Keratinocyte (primary cell): Measurements from ENCODE around the gene CHRD. TPM values are rescaled to one million over a fixed set of nuclear protein-coding genes. Genes with fewer than 3 reads are reported as not detected.

Experiments used
- DNase-seq: peaks from one replicate; pipeline ENCODE4 v3.0.0-alpha.2; 2011; ENCODE audit warnings: low read depth, missing footprints, low spot score
- FAIRE-seq: peaks from 2 replicates; lab custom pipeline; 2011; peaks lifted over from hg19 to GRCh38; lab: Jason Lieb, UNC
- H2AFZ ChIP-seq: 2 replicates; pipeline ENCODE4 v1.6.0; 2012; ENCODE audit warnings: low read length, control low read depth, inconsistent platforms; ENCODE audit not compliant: control insufficient read depth
- H3K27ac ChIP-seq: 2 replicates; pipeline ENCODE4 v1.5.1; 2011; ENCODE audit warnings: low read length; ENCODE audit not compliant: control insufficient read depth, insufficient read depth
- H3K27me3 ChIP-seq: 3 replicates; pipeline ENCODE4 v1.6.0; 2011; ENCODE audit warnings: low read length; ENCODE audit not compliant: control insufficient read depth, insufficient read depth; ENCODE audit errors: extremely low read depth
- H3K36me3 ChIP-seq, 2 experiments: 2 replicates in 1 of 2; 3 replicates in 1 of 2; pipeline ENCODE4 v1.5.1; 2011; ENCODE audit warnings: low read length in 2 of 2, mild to moderate bottlenecking in 1 of 2; ENCODE audit not compliant: control insufficient read depth in 2 of 2, insufficient read depth in 2 of 2; ENCODE audit errors: extremely low read depth in 1 of 2
- H3K4me1 ChIP-seq: 3 replicates; pipeline ENCODE4 v1.5.1; 2011; ENCODE audit warnings: low read length; ENCODE audit not compliant: control insufficient read depth, insufficient read depth; ENCODE audit errors: extremely low read depth
- H3K4me2 ChIP-seq: 3 replicates; pipeline ENCODE4 v1.6.0; 2011; ENCODE audit warnings: low read depth, low read length; ENCODE audit not compliant: control insufficient read depth, insufficient read depth; ENCODE audit errors: extremely low read depth
- H3K4me3 ChIP-seq, 3 experiments: fragments of 200-600 bp in 1 of 3; sonication (generic) in 1 of 3; 2 replicates in 2 of 3; 3 replicates in 1 of 3; pipeline ENCODE4 v1.5.1; 2011 to 2016; ENCODE audit warnings: low read length in 3 of 3, mild to moderate bottlenecking in 3 of 3, control low read depth in 2 of 3, inconsistent platforms in 1 of 3, low read depth in 1 of 3, mixed read lengths in 1 of 3, mixed run types in 1 of 3, moderate library complexity in 1 of 3; ENCODE audit not compliant: control insufficient read depth in 2 of 3, insufficient read depth in 2 of 3; ENCODE audit errors: extremely low read depth in 1 of 3
- H3K79me2 ChIP-seq: 2 replicates; pipeline ENCODE4 v1.6.0; 2012; ENCODE audit warnings: low read length; ENCODE audit not compliant: control insufficient read depth, insufficient read depth
- H3K9ac ChIP-seq: 3 replicates; pipeline ENCODE4 v1.6.0; 2011; ENCODE audit warnings: low read length; ENCODE audit not compliant: control insufficient read depth, insufficient read depth; ENCODE audit errors: extremely low read depth
- H3K9me1 ChIP-seq: 3 replicates; pipeline ENCODE4 v1.6.0; 2011; ENCODE audit warnings: low read length; ENCODE audit not compliant: control insufficient read depth, insufficient read depth; ENCODE audit errors: extremely low read depth
- H3K9me3 ChIP-seq: 2 replicates; pipeline ENCODE4 v1.5.1; 2012; ENCODE audit warnings: low read depth, low read length; ENCODE audit not compliant: control insufficient read depth
- H4K20me1 ChIP-seq: 3 replicates; pipeline ENCODE4 v1.6.0; 2011; ENCODE audit warnings: low read length; ENCODE audit not compliant: control insufficient read depth, insufficient read depth; ENCODE audit errors: extremely low read depth
- EZH2 ChIP-seq: IDR thresholded peaks from one replicate; pipeline ENCODE4 v1.6.1; 2012; ENCODE audit warnings: inconsistent platforms, mild to moderate bottlenecking, low read length, moderate library complexity
- dilution Hi-C: fragments of 300-500 bp; cut with MboI; formaldehyde crosslinking; loops from one replicate; pipeline ENCODE4 v1.7.0; 2020; ENCODE audit warnings: low sequenced_read_pairs; ENCODE audit not compliant: extremely low pct_ligation_motif_present
- polyA plus RNA-seq, 5 experiments: library from polyadenylated mRNA; depleted of rRNA in 3 of 5; stranded (reverse) in 3 of 5; stranded (forward) in 1 of 5; unstranded in 1 of 5; fragments of >200 nt; gene quantifications; 1 replicate in 1 of 5; 2 replicates in 3 of 5; 3 replicates in 1 of 5; pipeline versions ENCODE4 v1.2.1 to v1.2.3, GENCODE V29; 2011 to 2012; ENCODE audit warnings: missing spikeins in 2 of 5, low read depth in 1 of 5, low replicate concordance in 1 of 5
- TF ChIP-seq, protein P1 (sequence below), 3 experiments: IDR thresholded peaks in 1 of 3; conservative IDR thresholded peaks in 1 of 3; optimal IDR thresholded peaks in 1 of 3; 2 replicates in 2 of 3; 3 replicates in 1 of 3; pipeline versions ENCODE3 to v1.5.1; 2011; ENCODE audit warnings: low read length in 3 of 3, mild to moderate bottlenecking in 3 of 3, moderate library complexity in 2 of 3, control low read depth in 1 of 3, inconsistent platforms in 1 of 3; ENCODE audit not compliant: insufficient read depth in 2 of 3; ENCODE audit errors: extremely low read depth in 1 of 3

CHRD gene
- polyA plus RNA-seq, 1 donor (not counting 4 experiments of a cell fraction or from before 2014, with no cell fraction given) = not detected

GRCh38 chr3:184426691-184427141, 46.9 kb downstream of the CHRD start:
- TF ChIP-seq, protein P1, sequence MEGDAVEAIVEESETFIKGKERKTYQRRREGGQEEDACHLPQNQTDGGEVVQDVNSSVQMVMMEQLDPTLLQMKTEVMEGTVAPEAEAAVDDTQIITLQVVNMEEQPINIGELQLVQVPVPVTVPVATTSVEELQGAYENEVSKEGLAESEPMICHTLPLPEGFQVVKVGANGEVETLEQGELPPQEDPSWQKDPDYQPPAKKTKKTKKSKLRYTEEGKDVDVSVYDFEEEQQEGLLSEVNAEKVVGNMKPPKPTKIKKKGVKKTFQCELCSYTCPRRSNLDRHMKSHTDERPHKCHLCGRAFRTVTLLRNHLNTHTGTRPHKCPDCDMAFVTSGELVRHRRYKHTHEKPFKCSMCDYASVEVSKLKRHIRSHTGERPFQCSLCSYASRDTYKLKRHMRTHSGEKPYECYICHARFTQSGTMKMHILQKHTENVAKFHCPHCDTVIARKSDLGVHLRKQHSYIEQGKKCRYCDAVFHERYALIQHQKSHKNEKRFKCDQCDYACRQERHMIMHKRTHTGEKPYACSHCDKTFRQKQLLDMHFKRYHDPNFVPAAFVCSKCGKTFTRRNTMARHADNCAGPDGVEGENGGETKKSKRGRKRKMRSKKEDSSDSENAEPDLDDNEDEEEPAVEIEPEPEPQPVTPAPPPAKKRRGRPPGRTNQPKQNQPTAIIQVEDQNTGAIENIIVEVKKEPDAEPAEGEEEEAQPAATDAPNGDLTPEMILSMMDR (optimal IDR thresholded peaks at IDR 0.05 in 1 of 3, IDR thresholded peaks at IDR 0.05 in 1 of 3, conservative IDR thresholded peaks at IDR 0.05 in 1 of 3; ENCODE audit: extremely low read depth in 1 of 3, insufficient read depth in 2 of 3, low read length in 3 of 3) = no peak
- no peak for TF ChIP-seq EZH2
- Histone ChIP-seq H3K4me2 (peak overlapping the region; percentile 16), H3K4me1 (peaks cover 3% of the 10 kb centered on the region), H3K79me2 (no peaks in the 10 kb centered on the region), H2AFZ (no peak overlapping the region), H3K36me3 (no peaks in the 10 kb centered on the region), H3K9me3 (no peaks in the 10 kb centered on the region), H3K27me3 (peaks cover 4% of the 10 kb centered on the region), H3K4me3 (no peak overlapping the region), H3K9ac (no peak overlapping the region), H4K20me1 (no peaks in the 10 kb centered on the region), H3K9me1 (no peaks in the 10 kb centered on the region), H3K27ac (no peak overlapping the region)
- no peak for DNase-seq
- FAIRE-seq = no peak
- dilution Hi-C loops = no loop called here

GRCh38 chr3:184428561-184429175, 48.8 kb downstream of the CHRD start:
- H3K4me2 ChIP-seq = no peak overlapping the region
- H3K4me3 ChIP-seq = no peak overlapping the region
- TF ChIP-seq, protein P1 (optimal IDR thresholded peaks at IDR 0.05 in 1 of 3, IDR thresholded peaks at IDR 0.05 in 1 of 3, conservative IDR thresholded peaks at IDR 0.05 in 1 of 3; ENCODE audit: extremely low read depth in 1 of 3, insufficient read depth in 2 of 3, low read length in 3 of 3) = no peak
- TF ChIP-seq EZH2 = no peak
- H3K79me2 ChIP-seq = no peaks in the 10 kb centered on the region
- H3K27ac ChIP-seq = no peak overlapping the region
- no peak for DNase-seq
- H3K9me1 ChIP-seq = no peaks in the 10 kb centered on the region
- no peak for FAIRE-seq
- H3K9ac ChIP-seq = no peak overlapping the region
- H3K36me3 ChIP-seq = no peaks in the 10 kb centered on the region
- dilution Hi-C loops = no loop called here
- H3K27me3 ChIP-seq = peaks cover 4% of the 10 kb centered on the region
- peaks cover 3% of the 10 kb centered on the region for H3K4me1 ChIP-seq
- no peak overlapping the region for H2AFZ ChIP-seq
- no peaks in the 10 kb centered on the region for H4K20me1 ChIP-seq
- no peaks in the 10 kb centered on the region for H3K9me3 ChIP-seq
